ENCODE data around the gene SIGLEC14. TPM values are rescaled to one million over a fixed set of nuclear protein-coding genes. Genes with fewer than 3 reads are reported as not detected.
A peak's percentile ranks its signal among the peaks of the same experiment; 100 is the strongest.

SIGLEC14 gene
- total and polyA plus RNA-seq, 4 donors, result 0.20 to 5.0 (median 2.3) TPM

GRCh38 chr19:51653162-51653561, 6.5 kb upstream of the SIGLEC14 start:
- Histone ChIP-seq H3K27me3 (ENCODE audit: control insufficient read depth in 1 of 2, insufficient read depth in 2 of 2, low read length in 1 of 2) (peaks cover 0 to 1% of the 10 kb centered on the region in 2 donors), H3K36me3 (ENCODE audit: control insufficient read depth in 1 of 2, insufficient read depth in 2 of 2, low read length in 1 of 2) (no peaks in the 10 kb centered on the region), H3K9me3 (ENCODE audit: control insufficient read depth, low read length) (no peaks in the 10 kb centered on the region), H3K4me3 (ENCODE audit: low read length in 2 of 2) (no peak overlapping the region), H3K4me1 (ENCODE audit: control insufficient read depth in 1 of 2, insufficient read depth in 2 of 2, low read length in 2 of 2) (no peaks in the 10 kb centered on the region), H3K27ac (ENCODE audit: low read depth in 1 of 2, low read length in 2 of 2) (no peak overlapping the region)
- intact Hi-C loops (cut with DNase I), result no loop called here
- no peak for ATAC-seq (ENCODE audit: low FRiP score)
- no peak for DNase-seq
- WGBS, 2 donors, result 33 to 59% methylated on average over 2 of the region's 2 CpGs

DNA sequence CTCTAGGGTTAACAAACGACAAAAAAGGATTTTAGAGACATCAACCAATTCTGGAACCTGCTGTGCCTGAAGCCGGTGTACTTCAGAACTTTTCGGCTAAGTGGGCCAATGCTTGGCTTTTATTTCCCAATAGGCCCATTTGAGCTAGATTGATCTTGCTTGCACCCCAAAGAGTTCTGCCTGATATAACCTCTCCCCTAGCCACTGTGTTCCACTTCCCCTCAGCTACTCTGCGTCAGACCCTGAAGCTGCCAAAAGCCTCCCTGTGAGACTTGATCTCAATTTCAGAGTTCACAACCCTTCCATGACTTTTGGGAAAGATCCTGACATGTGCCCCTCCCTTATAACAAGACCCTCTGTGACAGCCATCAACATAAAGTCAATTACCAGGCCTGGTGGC, 5.6 kb upstream of the SIGLEC14 start:
- no peak for DNase-seq

DNA sequence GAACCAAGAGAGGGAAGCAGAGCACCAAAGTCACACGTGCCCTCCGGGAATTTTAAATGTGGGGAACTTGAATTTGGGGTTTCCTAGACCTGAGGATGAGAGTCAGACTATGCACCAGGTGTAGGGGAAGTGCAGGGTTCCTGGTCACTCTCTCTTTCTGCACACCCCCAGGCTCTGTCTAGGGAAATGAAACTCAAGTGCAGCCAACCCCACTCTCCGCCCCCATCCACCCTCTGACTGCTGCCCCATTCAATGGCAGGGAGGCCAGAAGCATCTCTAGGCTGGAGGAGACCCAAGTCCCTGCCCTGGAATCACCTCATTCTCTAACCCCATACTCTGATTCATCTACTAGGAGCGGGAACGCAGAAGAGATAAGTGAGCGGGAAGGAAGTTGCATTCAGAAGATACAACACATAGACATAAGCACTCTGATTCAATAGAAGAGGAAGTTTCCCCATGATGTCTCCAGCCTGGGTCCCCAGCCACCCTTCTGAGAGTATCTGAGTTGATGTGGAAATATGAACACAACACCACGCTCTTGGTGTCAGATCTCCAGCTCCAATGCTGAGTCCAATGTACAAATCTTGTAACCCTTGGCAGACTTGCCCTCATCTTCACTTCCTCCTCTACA, 4.7 kb upstream of the SIGLEC14 start:
- Histone ChIP-seq H3K4me3 (ENCODE audit: low read length in 2 of 2) (no peak overlapping the region), H3K36me3 (ENCODE audit: control insufficient read depth in 1 of 2, insufficient read depth in 2 of 2, low read length in 1 of 2) (no peaks in the 10 kb centered on the region), H3K27me3 (ENCODE audit: control insufficient read depth in 1 of 2, insufficient read depth in 2 of 2, low read length in 1 of 2) (peaks cover 0 to 1% of the 10 kb centered on the region in 2 donors), H3K9me3 (ENCODE audit: control insufficient read depth, low read length) (no peaks in the 10 kb centered on the region), H3K27ac (ENCODE audit: low read depth in 1 of 2, low read length in 2 of 2) (no peak overlapping the region), H3K4me1 (ENCODE audit: control insufficient read depth in 1 of 2, insufficient read depth in 2 of 2, low read length in 2 of 2) (no peaks in the 10 kb centered on the region)
- ATAC-seq (ENCODE audit: low FRiP score) (no peak), DNase-seq (peak in 1 of 2 donors; percentile 63)
- WGBS, 2 donors, result 72 to 75% methylated on average over 7 of the region's 7 CpGs
- intact Hi-C loops (cut with DNase I), result no loop called here

More for the DNA sequence above, 5.6 kb upstream of the SIGLEC14 start:
- peaks cover 0 to 1% of the 10 kb centered on the region in 2 donors for H3K27me3 ChIP-seq (ENCODE audit: control insufficient read depth in 1 of 2, insufficient read depth in 2 of 2, low read length in 1 of 2)
- no peak overlapping the region for H3K4me3 ChIP-seq (ENCODE audit: low read length in 2 of 2)
- H3K36me3 ChIP-seq (ENCODE audit: control insufficient read depth in 1 of 2, insufficient read depth in 2 of 2, low read length in 1 of 2), result no peaks in the 10 kb centered on the region
- WGBS, 2 donors, result 49 to 76% methylated on average over 4 of the region's 4 CpGs
- H3K27ac ChIP-seq (ENCODE audit: low read depth in 1 of 2, low read length in 2 of 2), result no peak overlapping the region
- H3K9me3 ChIP-seq (ENCODE audit: control insufficient read depth, low read length), result no peaks in the 10 kb centered on the region
- ATAC-seq (ENCODE audit: low FRiP score), result no peak
- no peaks in the 10 kb centered on the region for H3K4me1 ChIP-seq (ENCODE audit: control insufficient read depth in 1 of 2, insufficient read depth in 2 of 2, low read length in 2 of 2)
- intact Hi-C loops (cut with DNase I), result no loop called here

GRCh38 chr19:51647318-51647717, 693 bp upstream of the SIGLEC14 start:
- 85 to 88% methylated on average over 6 of the region's 6 CpGs for WGBS, 2 donors
- Histone ChIP-seq H3K4me1 (ENCODE audit: control insufficient read depth in 1 of 2, insufficient read depth in 2 of 2, low read length in 2 of 2) (no peaks in the 10 kb centered on the region), H3K27ac (ENCODE audit: low read depth in 1 of 2, low read length in 2 of 2) (no peak overlapping the region), H3K4me3 (ENCODE audit: low read length in 2 of 2) (no peak overlapping the region), H3K27me3 (ENCODE audit: control insufficient read depth in 1 of 2, insufficient read depth in 2 of 2, low read length in 1 of 2) (no peaks in the 10 kb centered on the region), H3K9me3 (ENCODE audit: control insufficient read depth, low read length) (no peaks in the 10 kb centered on the region), H3K36me3 (ENCODE audit: control insufficient read depth in 1 of 2, insufficient read depth in 2 of 2, low read length in 1 of 2) (no peaks in the 10 kb centered on the region)
- intact Hi-C loops (cut with DNase I), result no loop called here
- no peak for ATAC-seq (ENCODE audit: low FRiP score)
- no peak for DNase-seq

- no peaks in the 10 kb centered on the region for H3K27me3 ChIP-seq (ENCODE audit: control insufficient read depth in 1 of 2, insufficient read depth in 2 of 2, low read length in 1 of 2)
- H3K4me3 ChIP-seq (ENCODE audit: low read length in 2 of 2), result no peak overlapping the region
Observed at GRCh38 chr19:51644636-51645271, 1.9 kb downstream of the SIGLEC14 start.

GRCh38 chr19:51641648-51642047, 5.0 kb downstream of the SIGLEC14 start:
- intact Hi-C loops (cut with DNase I), result no loop called here
- Histone ChIP-seq H3K4me1 (ENCODE audit: control insufficient read depth in 1 of 2, insufficient read depth in 2 of 2, low read length in 2 of 2) (no peaks in the 10 kb centered on the region), H3K9me3 (ENCODE audit: control insufficient read depth, low read length) (no peaks in the 10 kb centered on the region), H3K27me3 (ENCODE audit: control insufficient read depth in 1 of 2, insufficient read depth in 2 of 2, low read length in 1 of 2) (no peaks in the 10 kb centered on the region), H3K4me3 (ENCODE audit: low read length in 2 of 2) (no peak overlapping the region), H3K36me3 (ENCODE audit: control insufficient read depth in 1 of 2, insufficient read depth in 2 of 2, low read length in 1 of 2) (no peaks in the 10 kb centered on the region), H3K27ac (ENCODE audit: low read depth in 1 of 2, low read length in 2 of 2) (no peak overlapping the region)
- DNase-seq (no peak), ATAC-seq (ENCODE audit: low FRiP score) (no peak)

More at GRCh38 chr19:51644636-51645271, 1.9 kb downstream of the SIGLEC14 start:
- H3K27ac ChIP-seq (ENCODE audit: low read depth in 1 of 2, low read length in 2 of 2), result no peak overlapping the region
- no peaks in the 10 kb centered on the region for H3K36me3 ChIP-seq (ENCODE audit: control insufficient read depth in 1 of 2, insufficient read depth in 2 of 2, low read length in 1 of 2)
- 38 to 41% methylated on average over 11 of the region's 11 CpGs for WGBS, 2 donors
- no peak for DNase-seq
- intact Hi-C loops (cut with DNase I), result no loop called here
- H3K9me3 ChIP-seq (ENCODE audit: control insufficient read depth, low read length), result no peaks in the 10 kb centered on the region
- no peak for ATAC-seq (ENCODE audit: low FRiP score)
- no peaks in the 10 kb centered on the region for H3K4me1 ChIP-seq (ENCODE audit: control insufficient read depth in 1 of 2, insufficient read depth in 2 of 2, low read length in 2 of 2)

- intact Hi-C loops (cut with DNase I), result no loop called here
- 86 to 93% methylated on average over 3 of the region's 3 CpGs for WGBS, 2 donors
- DNase-seq (no peak), ATAC-seq (ENCODE audit: low FRiP score) (no peak)
- H3K27me3 ChIP-seq (ENCODE audit: control insufficient read depth in 1 of 2, insufficient read depth in 2 of 2, low read length in 1 of 2), result no peaks in the 10 kb centered on the region
- no peak overlapping the region for H3K4me3 ChIP-seq (ENCODE audit: low read length in 2 of 2)
- no peak overlapping the region for H3K27ac ChIP-seq (ENCODE audit: low read depth in 1 of 2, low read length in 2 of 2)
- peaks cover 3% of the 10 kb centered on the region for H3K9me3 ChIP-seq (ENCODE audit: control insufficient read depth, low read length)
- no peaks in the 10 kb centered on the region for H3K4me1 ChIP-seq (ENCODE audit: control insufficient read depth in 1 of 2, insufficient read depth in 2 of 2, low read length in 2 of 2)
- no peaks in the 10 kb centered on the region for H3K36me3 ChIP-seq (ENCODE audit: control insufficient read depth in 1 of 2, insufficient read depth in 2 of 2, low read length in 1 of 2)
Observed at GRCh38 chr19:51640386-51640785, 6.2 kb downstream of the SIGLEC14 start.

DNA sequence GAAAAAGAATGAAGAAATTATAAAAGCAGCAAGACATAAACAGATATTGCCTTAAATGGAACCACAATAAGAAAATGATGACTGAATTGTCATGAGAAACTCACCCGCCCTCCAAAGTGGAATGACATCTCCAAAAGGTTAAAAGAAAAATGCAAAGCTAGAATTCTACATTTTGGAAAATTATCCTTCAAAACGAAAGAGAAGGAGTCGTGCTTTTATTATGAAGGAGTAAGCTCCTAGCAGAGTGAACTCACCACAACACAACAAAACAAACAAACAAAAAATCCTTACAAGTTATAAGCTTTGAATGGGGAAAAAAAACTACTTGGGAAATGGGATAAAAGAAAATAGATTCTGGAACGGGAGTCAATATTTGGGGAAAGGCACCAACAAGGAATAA, 6.7 kb downstream of the SIGLEC14 start:
- Histone ChIP-seq H3K4me3 (ENCODE audit: low read length in 2 of 2) (no peak overlapping the region), H3K36me3 (ENCODE audit: control insufficient read depth in 1 of 2, insufficient read depth in 2 of 2, low read length in 1 of 2) (no peaks in the 10 kb centered on the region), H3K4me1 (ENCODE audit: control insufficient read depth in 1 of 2, insufficient read depth in 2 of 2, low read length in 2 of 2) (no peaks in the 10 kb centered on the region), H3K9me3 (ENCODE audit: control insufficient read depth, low read length) (peaks cover 3% of the 10 kb centered on the region), H3K27me3 (ENCODE audit: control insufficient read depth in 1 of 2, insufficient read depth in 2 of 2, low read length in 1 of 2) (no peaks in the 10 kb centered on the region), H3K27ac (ENCODE audit: low read depth in 1 of 2, low read length in 2 of 2) (no peak overlapping the region)
- DNase-seq, result no peak
- intact Hi-C loops (cut with DNase I), result no loop called here
- 59 to 67% methylated on average over 4 of the region's 4 CpGs for WGBS, 2 donors
- no peak for ATAC-seq (ENCODE audit: low FRiP score)

GRCh38 chr19:51637362-51637978, 9.2 kb downstream of the SIGLEC14 start:
- Histone ChIP-seq H3K4me1 (ENCODE audit: control insufficient read depth in 1 of 2, insufficient read depth in 2 of 2, low read length in 2 of 2) (no peaks in the 10 kb centered on the region), H3K4me3 (ENCODE audit: low read length in 2 of 2) (no peak overlapping the region), H3K27ac (ENCODE audit: low read depth in 1 of 2, low read length in 2 of 2) (no peak overlapping the region), H3K36me3 (ENCODE audit: control insufficient read depth in 1 of 2, insufficient read depth in 2 of 2, low read length in 1 of 2) (no peaks in the 10 kb centered on the region), H3K9me3 (ENCODE audit: control insufficient read depth, low read length) (peaks cover 3% of the 10 kb centered on the region), H3K27me3 (ENCODE audit: control insufficient read depth in 1 of 2, insufficient read depth in 2 of 2, low read length in 1 of 2) (no peaks in the 10 kb centered on the region)
- DNase-seq (no peak), ATAC-seq (ENCODE audit: low FRiP score) (no peak)
- intact Hi-C loops (cut with DNase I), result no loop called here
- WGBS, 2 donors, result 19 to 24% methylated on average over 5 of the region's 5 CpGs
